ENCODE data around the gene TAAR6. TPM values are rescaled to one million over a fixed set of nuclear protein-coding genes. Genes with fewer than 3 reads are reported as not detected.
A peak's percentile ranks its signal among the peaks of the same experiment; 100 is the strongest.

The TAAR6 gene
- total RNA-seq, 1 experiment from 2014 or later = not detected

DNA sequence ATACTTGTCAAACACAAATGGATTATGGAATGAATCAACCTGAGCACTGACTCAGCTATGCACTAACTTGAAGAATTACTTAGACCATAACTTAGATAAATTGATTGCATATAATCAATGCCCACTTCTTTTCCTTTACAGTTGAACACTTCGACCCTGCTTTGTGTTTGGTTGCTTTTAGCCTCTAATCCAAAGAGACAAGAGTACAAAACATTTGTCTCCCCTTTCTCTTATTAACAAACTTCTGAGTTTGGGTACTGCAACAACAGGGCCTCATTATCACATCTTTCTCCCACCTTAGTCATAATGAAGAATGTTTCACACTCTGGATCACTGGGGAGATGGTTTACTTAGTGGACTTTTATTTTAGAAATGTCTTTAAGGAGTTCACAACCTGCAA lies 2.6 kb upstream of the TAAR6 start:
- Histone ChIP-seq H4K20me1 (ENCODE audit: insufficient read depth) (no peaks in the 10 kb centered on the region), H3K9me2 (ENCODE audit: insufficient read depth) (no peaks in the 10 kb centered on the region), H3K27me3 (ENCODE audit: insufficient read depth, low read depth) (no peaks in the 10 kb centered on the region), H3K4me3 (no peak overlapping the region), H3F3A (ENCODE audit: insufficient read depth, low read depth) (no peaks in the 10 kb centered on the region), H2AFZ (peak overlapping the region; percentile 78), H3K36me3 (ENCODE audit: low read depth) (no peaks in the 10 kb centered on the region), H3K27ac (0 out of 2 replicates have a peak overlapping the region, but pooled peaks have one; percentile 2), H3K4me2 (no peak overlapping the region), H3K9me3 (ENCODE audit: insufficient read depth, low read depth) (peaks cover 4% of the 10 kb centered on the region; the same call in 1 of the 2 replicates), H3K79me2 (ENCODE audit: low read depth) (no peaks in the 10 kb centered on the region), H3K4me1 (replicated peaks; ENCODE audit: insufficient read depth) (no peaks in the 10 kb centered on the region)
- intact Hi-C loops (cut with micrococcal nuclease; ENCODE audit: unreplicated experiment) = no loop called here
- no peak for DNase-seq
- no peak for TF ChIP-seq EZH2 (IDR thresholded peaks at IDR 0.05; ENCODE audit: low read depth)
- TF ChIP-seq, protein P1, sequence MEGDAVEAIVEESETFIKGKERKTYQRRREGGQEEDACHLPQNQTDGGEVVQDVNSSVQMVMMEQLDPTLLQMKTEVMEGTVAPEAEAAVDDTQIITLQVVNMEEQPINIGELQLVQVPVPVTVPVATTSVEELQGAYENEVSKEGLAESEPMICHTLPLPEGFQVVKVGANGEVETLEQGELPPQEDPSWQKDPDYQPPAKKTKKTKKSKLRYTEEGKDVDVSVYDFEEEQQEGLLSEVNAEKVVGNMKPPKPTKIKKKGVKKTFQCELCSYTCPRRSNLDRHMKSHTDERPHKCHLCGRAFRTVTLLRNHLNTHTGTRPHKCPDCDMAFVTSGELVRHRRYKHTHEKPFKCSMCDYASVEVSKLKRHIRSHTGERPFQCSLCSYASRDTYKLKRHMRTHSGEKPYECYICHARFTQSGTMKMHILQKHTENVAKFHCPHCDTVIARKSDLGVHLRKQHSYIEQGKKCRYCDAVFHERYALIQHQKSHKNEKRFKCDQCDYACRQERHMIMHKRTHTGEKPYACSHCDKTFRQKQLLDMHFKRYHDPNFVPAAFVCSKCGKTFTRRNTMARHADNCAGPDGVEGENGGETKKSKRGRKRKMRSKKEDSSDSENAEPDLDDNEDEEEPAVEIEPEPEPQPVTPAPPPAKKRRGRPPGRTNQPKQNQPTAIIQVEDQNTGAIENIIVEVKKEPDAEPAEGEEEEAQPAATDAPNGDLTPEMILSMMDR (conservative IDR thresholded peaks at IDR 0.05) = no peak
- ChIA-PET POLR2A (ENCODE audit: unreplicated experiment) (no interaction called here), CTCF (no interaction called here)
- no TSS peak for BruUV-seq (replicated peaks)

- TF ChIP-seq, protein P1 (conservative IDR thresholded peaks at IDR 0.05) = no peak
- TF ChIP-seq EZH2 (IDR thresholded peaks at IDR 0.05; ENCODE audit: low read depth) = no peak
- H3F3A ChIP-seq (ENCODE audit: insufficient read depth, low read depth) = no peaks in the 10 kb centered on the region
- H3K27me3 ChIP-seq (ENCODE audit: insufficient read depth, low read depth) = no peaks in the 10 kb centered on the region
- no peak overlapping the region for H2AFZ ChIP-seq
- H3K4me2 ChIP-seq = no peak overlapping the region
- H4K20me1 ChIP-seq (ENCODE audit: insufficient read depth) = no peaks in the 10 kb centered on the region
- H3K9me3 ChIP-seq (ENCODE audit: insufficient read depth, low read depth) = peaks cover 4% of the 10 kb centered on the region; the same call in 1 of the 2 replicates
- H3K36me3 ChIP-seq (ENCODE audit: low read depth) = no peaks in the 10 kb centered on the region
- no TSS peak for BruUV-seq (replicated peaks)
- intact Hi-C loops (cut with micrococcal nuclease; ENCODE audit: unreplicated experiment) = no loop called here
- no peaks in the 10 kb centered on the region for H3K79me2 ChIP-seq (ENCODE audit: low read depth)
- ChIA-PET CTCF (no interaction called here), POLR2A (ENCODE audit: unreplicated experiment) (no interaction called here)
- H3K4me1 ChIP-seq (replicated peaks; ENCODE audit: insufficient read depth) = no peaks in the 10 kb centered on the region
- DNase-seq = no peak
- H3K9me2 ChIP-seq (ENCODE audit: insufficient read depth) = no peaks in the 10 kb centered on the region
- no peak overlapping the region for H3K4me3 ChIP-seq
- H3K27ac ChIP-seq = no peak overlapping the region
Observed at GRCh38 chr6:132568611-132569010, 1.5 kb upstream of the TAAR6 start.

- Histone ChIP-seq H3K36me3 (ENCODE audit: low read depth) (no peaks in the 10 kb centered on the region), H4K20me1 (ENCODE audit: insufficient read depth) (no peaks in the 10 kb centered on the region), H2AFZ (peak overlapping the region; percentile 48; the same call in 1 of the 2 replicates), H3K79me2 (ENCODE audit: low read depth) (no peaks in the 10 kb centered on the region), H3K4me1 (replicated peaks; ENCODE audit: insufficient read depth) (no peaks in the 10 kb centered on the region), H3K9me2 (ENCODE audit: insufficient read depth) (0 out of 2 replicates have a peak, but pooled peaks cover under 1% of the 10 kb centered on the region), H3K27ac (no peak overlapping the region), H3K4me2 (no peak overlapping the region), H3K9me3 (ENCODE audit: insufficient read depth, low read depth) (peaks cover 4% of the 10 kb centered on the region; the same call in 1 of the 2 replicates), H3K4me3 (no peak overlapping the region), H3K27me3 (ENCODE audit: insufficient read depth, low read depth) (no peaks in the 10 kb centered on the region), H3F3A (ENCODE audit: insufficient read depth, low read depth) (no peaks in the 10 kb centered on the region)
- no TSS peak for BruUV-seq (replicated peaks)
- ChIA-PET POLR2A (ENCODE audit: unreplicated experiment) (no interaction called here), CTCF (no interaction called here)
- DNase-seq = no peak
- intact Hi-C loops (cut with micrococcal nuclease; ENCODE audit: unreplicated experiment) = no loop called here
- TF ChIP-seq EZH2 (IDR thresholded peaks at IDR 0.05; ENCODE audit: low read depth) = no peak
- TF ChIP-seq, protein P1 (conservative IDR thresholded peaks at IDR 0.05) = no peak
Observed at GRCh38 chr6:132569170-132569569, 952 bp upstream of the TAAR6 start.

All from PC-9 (cell line).